CD4-positive, alpha-beta T cell treated with Interleukin-2 at 100 ng/mL for 4 hours (primary cell): ENCODE data around the gene ATP11A.

Source experiments
- DNase-seq: peaks from one replicate; pipeline ENCODE4 v3.0.0-alpha.2; 2020; ENCODE audit warnings: low spot score

ATP11A gene

GRCh38 chr13:112710855-112711527, 21.2 kb downstream of the ATP11A start:
- DNase-seq: no peak

- no peak for DNase-seq
Measured at GRCh38 chr13:112711528-112712265, 21.9 kb downstream of the ATP11A start.

- no peak for DNase-seq
Measured at GRCh38 chr13:112712451-112713207, 22.8 kb downstream of the ATP11A start.

- DNase-seq: no peak
Measured at GRCh38 chr13:112713517-112714253, 23.8 kb downstream of the ATP11A start.

- no peak for DNase-seq
Measured at GRCh38 chr13:112714376-112715174, 24.7 kb downstream of the ATP11A start.

GRCh38 chr13:112715210-112715609, 25.4 kb downstream of the ATP11A start:
- no peak for DNase-seq

- DNase-seq: no peak
Measured at GRCh38 chr13:112715715-112716460, 26.1 kb downstream of the ATP11A start.

GRCh38 chr13:112716461-112716820, 26.6 kb downstream of the ATP11A start:
- no peak for DNase-seq

GRCh38 chr13:112716841-112717520, 27.1 kb downstream of the ATP11A start:
- no peak for DNase-seq

- DNase-seq: no peak
Measured at GRCh38 chr13:112718318-112718717, 28.5 kb downstream of the ATP11A start.

- no peak for DNase-seq
Measured at GRCh38 chr13:112719016-112719415, 29.2 kb downstream of the ATP11A start.

- no peak for DNase-seq
Measured at GRCh38 chr13:112719556-112719955, 29.7 kb downstream of the ATP11A start.

- no peak for DNase-seq
Measured at GRCh38 chr13:112720251-112720650, 30.4 kb downstream of the ATP11A start.

- DNase-seq: no peak
Measured at GRCh38 chr13:112720814-112721197, 31.0 kb downstream of the ATP11A start.

GRCh38 chr13:112721198-112722104, 31.6 kb downstream of the ATP11A start:
- no peak for DNase-seq

GRCh38 chr13:112722433-112723263, 32.8 kb downstream of the ATP11A start:
- DNase-seq: no peak

GRCh38 chr13:112723771-112724170, 33.9 kb downstream of the ATP11A start:
- no peak for DNase-seq

GRCh38 chr13:112724788-112725345, 35.0 kb downstream of the ATP11A start:
- DNase-seq: no peak
